AG04450 (cell line): ENCODE data around the gene COL9A1. TPM values are rescaled to one million over a fixed set of nuclear protein-coding genes. Genes with fewer than 3 reads are reported as not detected.

Experiments used
- CTCF ChIA-PET: fragments of 300-600, 350-600 bp; formaldehyde crosslinking; extraction: SDS; loops from one replicate; lab custom pipeline; 2022; ENCODE audit warnings: antibody characterized with exemption, inconsistent platforms; lab: Charles Lee
- POLR2A ChIA-PET: fragments of 350-600 bp; formaldehyde crosslinking; extraction: SDS; loops from one replicate; lab custom pipeline; 2021; ENCODE audit warnings: antibody characterized with exemption, inconsistent platforms; lab: Yijun Ruan, JAX
- DNase-seq: peaks from one replicate; pipeline ENCODE4 v3.0.0-alpha.2; 2011; ENCODE audit warnings: low read depth, low spot score
- H3K27ac ChIP-seq: one replicate; pipeline ENCODE4 v1.5.1; 2012; ENCODE audit warnings: low read depth, low read length, control low read depth
- H3K27me3 ChIP-seq: one replicate; pipeline ENCODE4 v1.6.0; 2012; ENCODE audit warnings: low read length; ENCODE audit not compliant: control insufficient read depth, insufficient read depth
- H3K4me3 ChIP-seq: 2 replicates; pipeline ENCODE4 v1.5.1; 2011; ENCODE audit warnings: mild to moderate bottlenecking, low read depth, low read length, control low read depth
- H3K9me3 ChIP-seq: 2 replicates; pipeline ENCODE4 v1.5.1; 2012; ENCODE audit warnings: low read length; ENCODE audit not compliant: control insufficient read depth, insufficient read depth
- polyA plus RNA-seq: library from polyadenylated mRNA; depleted of rRNA; stranded (reverse); fragments of >200 nt; gene quantifications from 2 replicates; pipeline ENCODE4 v1.2.3, GENCODE V29; 2011
- TF ChIP-seq, protein P1 (sequence below): IDR thresholded peaks from 2 replicates; pipeline ENCODE4 v1.5.1; 2011; ENCODE audit warnings: low read depth, low read length, control low read depth, inconsistent platforms

The COL9A1 gene
- polyA plus RNA-seq, 1 experiment, result not detected

- DNase-seq, result no peak
- H3K4me3 ChIP-seq, result no peak overlapping the region
- H3K9me3 ChIP-seq, result no peaks in the 10 kb centered on the region
- TF ChIP-seq, protein P1, sequence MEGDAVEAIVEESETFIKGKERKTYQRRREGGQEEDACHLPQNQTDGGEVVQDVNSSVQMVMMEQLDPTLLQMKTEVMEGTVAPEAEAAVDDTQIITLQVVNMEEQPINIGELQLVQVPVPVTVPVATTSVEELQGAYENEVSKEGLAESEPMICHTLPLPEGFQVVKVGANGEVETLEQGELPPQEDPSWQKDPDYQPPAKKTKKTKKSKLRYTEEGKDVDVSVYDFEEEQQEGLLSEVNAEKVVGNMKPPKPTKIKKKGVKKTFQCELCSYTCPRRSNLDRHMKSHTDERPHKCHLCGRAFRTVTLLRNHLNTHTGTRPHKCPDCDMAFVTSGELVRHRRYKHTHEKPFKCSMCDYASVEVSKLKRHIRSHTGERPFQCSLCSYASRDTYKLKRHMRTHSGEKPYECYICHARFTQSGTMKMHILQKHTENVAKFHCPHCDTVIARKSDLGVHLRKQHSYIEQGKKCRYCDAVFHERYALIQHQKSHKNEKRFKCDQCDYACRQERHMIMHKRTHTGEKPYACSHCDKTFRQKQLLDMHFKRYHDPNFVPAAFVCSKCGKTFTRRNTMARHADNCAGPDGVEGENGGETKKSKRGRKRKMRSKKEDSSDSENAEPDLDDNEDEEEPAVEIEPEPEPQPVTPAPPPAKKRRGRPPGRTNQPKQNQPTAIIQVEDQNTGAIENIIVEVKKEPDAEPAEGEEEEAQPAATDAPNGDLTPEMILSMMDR, result no peak
- ChIA-PET CTCF (interaction anchor here (0.5 to 4.1 kb wide), 2 partner anchors 11 to 435 kb away, joined by 5 to 58 read pairs; partner anchors contain the start of gene LMBRD1), POLR2A (interaction anchor here (0.7 kb wide), 1 partner anchor 8 kb away, joined by 3 read pairs; no protein-coding TSS in a partner anchor)
- no peaks in the 10 kb centered on the region for H3K27me3 ChIP-seq
- no peak overlapping the region for H3K27ac ChIP-seq
Observed at GRCh38 chr6:70231311-70231710, 71.6 kb downstream of the COL9A1 start.

DNA sequence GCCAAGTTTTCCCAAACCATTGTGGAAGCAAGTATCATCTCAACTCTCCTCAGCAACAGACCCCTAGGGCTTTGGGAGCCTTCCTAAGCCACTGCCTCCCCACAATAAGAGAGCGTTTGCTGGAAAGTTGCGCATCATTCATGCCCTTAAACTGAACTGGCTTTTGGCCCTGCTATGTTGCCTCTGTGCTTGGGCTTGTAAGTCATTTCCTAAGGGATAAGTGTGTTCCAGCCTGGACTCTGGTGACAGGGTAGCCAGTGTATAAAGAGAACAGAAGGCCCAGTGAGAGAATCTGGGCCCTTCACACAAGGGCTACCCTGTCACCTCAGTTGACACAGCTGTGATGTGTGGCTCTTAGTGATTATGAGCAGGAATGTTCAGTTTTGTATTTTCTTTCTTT lies 77.8 kb downstream of the COL9A1 start:
- no peak for DNase-seq
- TF ChIP-seq, protein P1, result no peak
- ChIA-PET CTCF (interaction anchor here (1.1 kb wide), 1 partner anchor 787 kb away, joined by 3 read pairs; no protein-coding TSS in a partner anchor), POLR2A (no interaction called here)
- no peaks in the 10 kb centered on the region for H3K27me3 ChIP-seq
- no peak overlapping the region for H3K4me3 ChIP-seq
- H3K27ac ChIP-seq, result no peak overlapping the region
- H3K9me3 ChIP-seq, result no peaks in the 10 kb centered on the region

- POLR2A ChIA-PET, result no interaction called here
- H3K4me3 ChIP-seq, result no peak overlapping the region
- CTCF ChIA-PET, result interaction anchor here (2.2 to 3.9 kb wide), 5 partner anchors 8 to 662 kb away, joined by 10 to 106 read pairs (median 23); no protein-coding TSS in a partner anchor
- no peaks in the 10 kb centered on the region for H3K9me3 ChIP-seq
- TF ChIP-seq, protein P1, result no peak
- H3K27ac ChIP-seq, result no peak overlapping the region
- no peaks in the 10 kb centered on the region for H3K27me3 ChIP-seq
- no peak for DNase-seq
Observed at GRCh38 chr6:70222439-70222749, 80.5 kb downstream of the COL9A1 start.

DNA sequence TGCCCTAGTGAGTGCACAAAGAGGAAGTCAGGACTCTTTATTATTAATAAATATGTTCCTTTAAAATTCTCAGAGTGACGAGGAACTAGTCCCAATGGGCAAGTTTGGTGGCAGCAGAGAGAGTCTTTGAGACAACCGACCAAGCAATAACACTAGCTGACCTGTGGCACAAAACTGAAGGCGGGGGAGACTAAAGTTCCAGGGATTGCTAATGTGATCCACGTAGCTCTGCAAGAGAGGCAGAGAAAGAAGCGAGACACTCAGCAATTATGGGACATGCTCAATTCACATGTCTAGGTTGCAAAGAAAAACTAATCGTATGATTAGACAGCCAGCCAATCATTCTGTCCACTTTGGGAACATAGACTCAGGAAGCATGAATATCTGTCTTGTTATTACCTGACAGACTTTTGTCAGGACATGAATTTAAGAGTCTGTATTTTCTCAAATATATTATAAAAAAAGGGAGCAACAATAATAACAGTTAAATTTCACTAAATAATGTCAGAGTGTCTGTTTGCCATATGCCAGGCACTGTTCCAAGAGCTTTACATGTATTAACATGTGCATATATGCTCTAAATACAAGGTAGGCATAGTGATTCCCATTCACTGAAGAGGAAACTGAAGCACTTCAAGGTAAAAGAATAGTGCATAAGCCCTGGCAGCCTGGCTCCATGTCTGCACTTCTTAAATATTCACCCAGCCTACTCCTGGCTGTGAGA lies 81.0 kb downstream of the COL9A1 start:
- CTCF ChIA-PET, result interaction anchor here (0.6 to 3.9 kb wide), 51 partner anchors 9 to 1585 kb away, joined by 3 to 106 read pairs (median 4); partner anchors contain the start of gene B3GAT2
- Histone ChIP-seq H3K9me3 (no peaks in the 10 kb centered on the region), H3K4me3 (no peak overlapping the region), H3K27me3 (no peaks in the 10 kb centered on the region), H3K27ac (no peak overlapping the region)
- POLR2A ChIA-PET, result no interaction called here
- DNase-seq, result no peak
- TF ChIP-seq, protein P1, result no peak

- DNase-seq, result no peak
- TF ChIP-seq, protein P1, result peak; percentile 69
- no peak overlapping the region for H3K27ac ChIP-seq
- no peaks in the 10 kb centered on the region for H3K27me3 ChIP-seq
- H3K9me3 ChIP-seq, result no peaks in the 10 kb centered on the region
- H3K4me3 ChIP-seq, result no peak overlapping the region
- CTCF ChIA-PET, result interaction anchor here (0.6 to 3.9 kb wide), 55 partner anchors 9 to 1584 kb away, joined by 3 to 106 read pairs (median 4); partner anchors contain the start of gene B3GAT2
- POLR2A ChIA-PET, result no interaction called here
Observed at GRCh38 chr6:70221025-70221714, 81.7 kb downstream of the COL9A1 start.
